ENCODE measurements around the gene SOCS2. TPM values are rescaled to one million over a fixed set of nuclear protein-coding genes. Genes with fewer than 3 reads are reported as not detected.
A peak's percentile ranks its signal among the peaks of the same experiment; 100 is the strongest.
"Not testable (repeated sequence)": the region's sequence is repeated elsewhere in the genome, so short reads cannot be mapped to it uniquely, and the experiment has no call there.

The SOCS2 gene
- total RNA-seq, 1 experiment from 2014 or later = 4.5 TPM

DNA sequence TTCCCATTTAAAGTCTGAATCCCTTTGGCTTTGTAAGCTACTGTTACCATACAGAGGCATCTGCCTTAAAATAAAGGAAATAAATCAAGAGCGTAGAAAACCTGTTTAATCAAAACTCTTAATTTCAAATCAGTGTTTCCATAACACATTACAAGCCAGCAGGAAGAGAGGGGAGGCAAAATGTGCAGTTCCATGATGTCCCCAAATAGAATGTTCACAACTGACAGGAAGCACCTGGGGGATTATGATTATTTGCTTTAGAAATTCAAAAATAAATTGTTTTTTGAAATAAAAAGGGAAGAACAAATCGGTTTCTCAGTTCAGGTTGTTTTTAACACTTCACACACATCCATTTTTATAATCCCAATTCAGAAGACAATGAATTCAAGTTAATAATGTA is 21.4 kb downstream of the SOCS2 start:
- no peak for DNase-seq (ENCODE audit: low read depth)

DNA sequence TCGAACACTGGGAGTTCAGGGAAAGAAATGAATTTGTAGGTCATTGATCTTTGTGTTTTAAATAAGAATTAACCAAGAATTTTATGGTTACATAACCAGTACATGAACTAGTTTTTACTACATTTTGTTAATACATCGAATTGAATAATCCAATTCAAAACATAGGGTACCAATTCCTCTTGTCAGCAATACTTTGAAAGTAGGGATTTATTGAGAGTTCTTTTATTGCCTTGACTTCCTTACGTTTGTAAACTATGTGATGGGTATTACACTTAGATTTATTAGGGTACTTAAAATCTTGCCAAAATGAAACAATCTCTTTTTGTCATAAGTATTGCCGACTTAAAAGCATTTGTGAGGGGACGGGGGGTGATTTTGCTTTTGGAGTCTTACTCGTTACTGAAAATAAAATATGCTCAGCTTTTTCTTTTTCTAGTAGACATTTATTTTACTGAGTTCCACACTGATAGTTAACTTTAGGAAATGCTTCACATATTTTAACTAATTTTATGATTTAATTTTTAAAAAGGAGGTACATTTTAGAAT is 22.4 kb downstream of the SOCS2 start:
- DNase-seq (ENCODE audit: low read depth) = no peak

DNA sequence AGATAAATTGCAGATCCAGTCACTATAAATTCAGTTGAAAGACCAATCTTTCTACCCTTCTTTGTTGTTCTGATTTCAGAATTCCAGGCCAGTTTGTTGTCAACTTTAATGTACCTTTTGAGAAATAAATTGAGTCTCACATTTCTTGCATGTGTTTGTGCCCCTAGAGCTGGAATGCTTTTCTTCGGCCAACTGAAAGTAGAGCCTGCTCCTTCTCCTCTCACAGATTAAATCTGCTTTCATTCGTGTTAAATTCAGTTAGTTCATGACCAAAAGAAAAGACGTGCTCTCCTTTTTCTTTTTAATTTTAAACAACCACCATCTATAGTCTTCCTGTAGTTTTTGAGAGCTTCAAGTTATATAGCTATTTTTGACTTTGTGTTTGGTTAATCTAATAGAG is 22.9 kb downstream of the SOCS2 start:
- DNase-seq (ENCODE audit: low read depth) = no peak

DNA sequence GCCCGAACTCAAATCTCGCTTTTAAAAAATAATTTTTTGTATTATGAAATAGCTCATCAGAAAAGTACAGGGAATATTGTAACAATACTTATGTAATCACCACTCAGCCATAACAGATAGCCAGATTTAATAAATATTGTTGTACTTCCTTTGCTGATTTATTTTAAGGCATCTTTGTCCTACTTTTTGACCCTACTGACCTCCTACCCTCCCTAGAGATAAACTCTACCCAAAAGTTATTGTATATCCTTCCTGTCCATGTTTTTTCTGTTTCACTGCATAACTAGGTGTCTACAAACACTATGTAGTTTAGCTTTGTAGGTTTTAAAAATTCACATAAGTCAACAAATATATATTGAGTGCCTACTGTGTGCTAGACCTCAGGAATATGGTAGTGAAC is 25.1 kb downstream of the SOCS2 start:
- no peak for DNase-seq (ENCODE audit: low read depth)

DNA sequence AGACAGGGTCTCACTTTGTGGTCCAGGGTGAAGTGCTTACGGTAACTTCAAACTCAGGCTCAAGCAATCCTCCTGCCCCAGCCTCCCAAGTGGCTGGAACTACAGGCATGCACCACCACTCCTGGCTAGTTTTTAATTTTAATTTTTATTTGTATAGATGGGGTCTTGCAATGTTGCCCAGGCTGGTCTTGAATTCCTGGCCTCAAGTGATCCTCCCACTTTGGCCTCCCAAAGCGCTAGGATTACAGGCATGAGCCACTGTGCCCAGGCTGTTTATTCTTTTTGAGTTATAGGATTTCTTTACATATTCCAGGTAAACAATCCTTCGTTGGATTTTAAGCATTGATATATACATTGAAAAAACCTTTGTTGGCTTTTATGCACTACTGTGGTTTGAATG is 26.7 kb downstream of the SOCS2 start:
- DNase-seq (ENCODE audit: low read depth) = no peak

DNA sequence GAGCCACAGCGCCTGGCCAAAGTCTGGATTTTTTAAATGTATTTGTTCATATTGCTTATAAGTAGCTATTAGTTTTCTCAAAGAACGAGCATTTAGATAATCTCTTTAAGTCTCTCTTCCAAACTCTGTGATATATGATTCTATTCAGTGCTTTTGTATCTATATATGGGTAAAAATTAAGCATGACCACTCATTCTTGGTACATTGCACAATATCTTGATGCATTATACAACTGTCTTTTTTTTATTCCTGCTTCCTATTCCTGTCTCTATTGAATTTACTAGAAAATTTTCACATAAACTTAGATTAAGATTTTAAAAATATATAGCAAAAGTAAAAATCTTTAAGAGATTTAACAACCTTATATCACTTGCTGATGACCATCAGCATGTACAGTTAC is 29.1 kb downstream of the SOCS2 start:
- DNase-seq (ENCODE audit: low read depth) = no peak

DNA sequence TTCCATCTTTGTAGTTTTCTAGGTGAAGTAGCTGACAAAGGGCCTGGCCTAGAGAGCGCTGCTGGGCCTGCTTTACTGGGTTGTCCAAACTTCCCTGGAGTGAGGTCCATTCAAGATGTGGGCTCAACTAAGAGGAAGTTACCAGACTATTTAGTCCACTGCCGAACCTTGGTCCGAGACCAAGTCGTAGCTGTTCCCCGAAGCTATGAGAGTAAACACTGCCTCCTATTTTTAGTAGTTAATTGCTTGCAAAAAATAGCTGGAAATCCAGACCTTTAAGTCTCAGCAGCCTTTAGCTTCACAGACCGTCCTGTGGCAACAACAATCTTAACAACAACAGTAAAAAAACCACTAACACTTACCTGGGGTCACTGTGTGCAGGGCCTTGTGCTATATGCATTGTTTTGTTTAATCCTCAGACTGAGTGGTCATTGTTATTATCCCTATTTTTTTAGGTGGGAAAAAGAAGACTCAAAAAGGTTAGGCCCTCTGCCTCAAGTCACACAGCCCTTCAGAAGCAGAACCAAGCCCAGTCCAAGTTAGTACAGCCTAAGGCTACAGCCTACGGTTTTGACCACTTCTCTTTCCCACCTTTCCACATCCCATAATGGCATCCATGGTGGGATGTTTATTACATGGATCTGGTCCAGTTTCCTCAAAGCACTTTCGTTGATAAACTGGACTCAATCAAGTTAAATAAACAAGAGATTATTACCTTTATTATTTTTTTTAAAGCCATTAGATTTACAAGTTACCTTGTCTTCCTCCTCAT is 30.6 kb downstream of the SOCS2 start:
- DNase-seq (ENCODE audit: low read depth) = no peak

DNA sequence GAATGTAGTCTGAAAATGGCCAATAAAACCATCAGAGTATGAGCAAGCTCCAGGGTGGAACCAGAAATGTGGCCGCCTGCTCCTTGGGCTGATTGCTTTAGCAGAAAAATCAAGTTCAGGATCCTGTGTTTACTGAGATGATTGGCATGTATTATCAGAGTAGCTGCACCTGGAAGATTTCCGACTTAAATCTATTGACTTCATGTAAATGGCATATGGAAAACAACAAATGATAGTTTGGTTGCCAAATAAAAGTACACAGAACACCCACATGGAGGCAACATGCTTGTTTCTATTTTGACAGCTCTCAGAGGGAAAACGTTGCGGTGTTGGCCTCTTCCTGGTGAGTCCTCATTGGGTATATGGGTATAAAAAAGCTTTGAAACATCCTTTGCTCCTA is 31.3 kb downstream of the SOCS2 start:
- no peak for DNase-seq (ENCODE audit: low read depth)

DNA sequence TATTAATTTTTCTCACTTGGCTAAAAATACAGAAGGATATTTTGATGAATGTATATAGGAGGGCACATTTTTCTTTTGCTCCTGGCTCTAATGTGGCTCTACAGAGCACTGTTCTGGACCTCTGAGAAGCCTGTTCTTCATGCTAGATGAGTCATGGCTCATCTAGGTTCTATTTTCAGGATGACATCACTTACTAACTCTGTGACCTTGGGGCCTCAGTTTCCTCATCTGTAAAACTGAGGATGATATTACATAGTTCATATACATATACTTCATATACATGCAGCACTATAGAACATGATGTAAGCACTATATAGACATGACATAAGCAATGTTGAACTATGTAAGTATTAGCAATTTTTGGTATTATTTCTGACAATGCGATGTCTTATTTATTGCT is 35.8 kb downstream of the SOCS2 start:
- DNase-seq (ENCODE audit: low read depth) = no peak

DNA sequence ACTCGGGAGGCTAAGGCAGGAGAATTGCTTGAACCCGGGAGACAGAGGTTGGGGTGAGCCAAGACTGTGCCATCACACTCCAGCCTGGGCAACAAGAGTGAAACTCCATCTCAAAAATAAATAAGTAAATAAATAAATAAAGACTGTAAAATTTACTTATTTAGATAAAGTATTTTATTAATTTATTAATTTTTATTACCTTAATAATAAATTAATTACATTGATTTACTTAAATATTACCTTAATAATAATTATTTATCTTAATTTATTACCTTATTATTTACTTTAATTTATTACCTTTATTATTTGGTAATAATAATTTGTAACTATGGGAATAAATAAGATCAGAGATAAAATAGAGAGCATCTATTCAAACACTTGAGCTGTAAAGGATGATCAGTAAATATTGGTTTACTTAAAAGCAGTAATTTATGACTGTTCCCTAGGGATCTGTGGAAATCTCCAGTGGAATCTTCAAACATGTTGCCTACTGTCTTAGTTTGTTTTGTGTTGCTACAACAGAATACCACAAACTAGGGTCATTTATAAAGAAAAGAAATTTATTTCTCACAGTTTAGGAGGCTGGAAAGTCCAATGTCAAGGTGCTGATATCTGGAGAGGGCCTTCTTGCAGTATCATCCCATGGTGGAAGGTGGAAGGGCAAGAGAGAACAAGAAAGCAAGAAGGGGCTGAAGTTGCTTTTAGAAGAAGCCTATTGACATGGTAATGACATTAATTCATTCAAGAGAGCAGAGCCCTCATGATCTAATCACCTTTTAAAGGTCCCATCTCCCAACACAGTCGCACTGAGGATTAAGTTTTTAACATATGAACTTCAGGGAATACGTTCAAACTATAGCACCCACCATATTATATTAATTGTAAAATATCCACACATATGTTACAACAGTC is 37.1 kb downstream of the SOCS2 start:
- no peak for DNase-seq (ENCODE audit: low read depth)

DNA sequence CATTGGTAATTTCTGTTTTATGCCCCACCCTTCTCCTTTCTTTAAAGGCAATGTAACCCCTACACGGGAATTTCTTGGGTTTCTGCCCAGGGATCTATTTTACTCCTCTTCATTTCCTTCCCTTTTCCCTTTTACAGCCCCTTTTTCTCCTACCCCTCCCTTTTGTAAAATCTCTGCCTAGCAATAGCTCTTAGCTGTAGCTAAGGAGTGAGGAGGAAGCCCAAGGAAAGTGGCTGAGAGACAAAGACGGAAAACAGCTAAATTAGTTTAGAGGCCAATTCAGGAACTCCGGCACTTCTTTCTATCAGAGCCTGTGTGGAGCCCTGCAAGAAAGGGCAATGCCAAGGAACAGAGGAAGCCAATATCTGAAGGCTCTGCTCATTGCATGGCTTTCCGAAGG is 40.3 kb downstream of the SOCS2 start:
- no peak for DNase-seq (ENCODE audit: low read depth)

DNA sequence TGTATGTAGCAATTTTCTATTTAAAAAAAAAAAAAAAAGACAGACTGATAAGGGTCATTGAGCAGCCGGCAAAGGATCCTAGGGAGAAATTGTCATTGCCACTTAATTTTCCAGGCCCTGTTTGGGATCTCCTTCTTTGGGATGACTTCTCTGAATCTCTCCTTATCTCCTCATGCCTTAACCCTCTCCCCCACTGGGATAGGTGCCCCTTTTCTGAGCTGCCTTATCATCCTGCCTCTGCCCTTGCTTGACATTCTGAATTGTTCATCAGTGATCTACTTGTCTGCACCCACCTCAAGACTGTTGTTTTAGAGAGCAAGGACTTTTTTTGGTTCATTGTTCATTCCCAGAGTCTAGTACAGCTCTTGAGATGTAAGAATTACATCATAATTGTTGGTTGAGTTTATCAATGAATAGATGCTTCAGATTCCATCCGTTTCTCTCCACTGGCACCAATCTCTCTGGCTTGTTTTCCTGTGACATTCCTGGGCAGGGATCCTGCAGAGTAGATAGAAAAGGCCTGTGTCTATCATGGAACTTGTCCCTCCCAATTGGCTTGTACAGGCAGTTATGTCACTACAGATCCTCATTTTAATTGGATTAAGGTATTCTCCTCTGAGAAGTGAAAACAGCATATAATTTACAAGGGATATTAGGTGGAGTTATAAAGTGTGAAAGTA is 42.6 kb downstream of the SOCS2 start:
- no peak for DNase-seq (ENCODE audit: low read depth)

DNA sequence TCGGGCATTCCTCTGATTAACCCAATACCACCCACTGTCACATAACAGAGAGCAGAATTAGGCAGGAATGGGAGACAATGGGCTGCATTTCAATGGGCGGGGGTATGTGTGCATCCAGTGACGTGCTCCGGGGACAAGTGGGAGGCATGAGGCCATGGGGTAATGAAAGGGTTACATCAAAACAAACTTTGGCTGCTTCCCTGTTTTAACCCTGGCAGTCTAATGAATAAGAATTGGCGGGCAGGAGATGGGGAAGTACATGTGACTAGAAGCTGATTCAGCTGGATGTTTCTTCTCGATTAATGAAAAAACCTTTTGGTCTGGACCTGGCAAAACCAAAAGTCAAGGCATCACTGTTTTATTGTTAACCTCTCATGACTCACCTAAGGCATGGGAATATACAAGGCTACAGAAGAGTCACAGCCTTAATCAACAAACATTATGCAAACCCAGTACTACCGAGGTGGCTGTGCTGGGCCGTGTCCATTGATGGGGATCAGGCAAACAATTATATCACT is 44.2 kb downstream of the SOCS2 start:
- DNase-seq (ENCODE audit: low read depth) = no peak

DNA sequence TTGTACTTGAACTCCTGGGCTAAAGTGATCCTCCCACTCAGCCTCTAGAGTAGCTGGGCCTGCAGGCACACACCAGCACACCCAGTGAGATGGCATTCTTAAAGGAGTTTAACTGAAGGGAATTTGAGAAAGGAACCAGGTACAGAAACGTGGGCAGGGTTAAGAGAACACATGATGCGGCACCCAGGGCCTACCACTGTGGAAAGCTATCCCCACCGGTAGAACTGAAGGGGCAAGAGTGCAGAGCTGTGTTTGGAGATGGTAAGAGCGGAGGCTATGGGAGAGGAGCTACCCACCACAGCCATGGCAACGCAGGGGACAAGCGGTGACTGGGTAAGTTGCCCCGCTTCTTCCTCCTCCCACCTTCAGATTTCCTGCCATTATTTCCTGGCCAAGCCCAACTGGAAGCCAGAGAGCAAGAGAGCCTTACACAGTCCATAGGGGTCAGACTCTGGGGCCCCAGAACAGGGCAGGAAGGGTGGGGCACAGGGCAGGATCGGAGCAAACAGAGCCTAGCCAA is 46.5 kb downstream of the SOCS2 start:
- no peak for DNase-seq (ENCODE audit: low read depth)

DNA sequence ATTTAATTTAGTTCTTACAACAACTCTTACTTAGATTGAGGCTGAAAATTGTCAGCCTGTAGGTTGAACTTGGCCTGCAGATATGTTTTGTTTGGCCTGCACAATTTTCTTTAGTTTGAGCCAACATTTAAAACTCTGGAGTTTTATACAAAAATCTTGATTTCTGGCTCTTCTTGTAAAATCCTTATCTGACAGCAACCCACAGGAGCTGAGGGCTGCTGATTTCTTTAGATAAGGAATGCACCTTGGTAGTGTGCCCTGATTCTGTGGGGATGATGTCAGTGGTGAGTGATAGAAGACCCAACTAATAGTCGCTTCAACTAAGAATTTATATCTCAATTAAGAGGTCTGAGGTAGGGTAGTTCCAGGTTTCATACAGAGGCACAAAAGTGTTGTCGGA is 49.5 kb downstream of the SOCS2 start:
- no peak for DNase-seq (ENCODE audit: low read depth)

DNA sequence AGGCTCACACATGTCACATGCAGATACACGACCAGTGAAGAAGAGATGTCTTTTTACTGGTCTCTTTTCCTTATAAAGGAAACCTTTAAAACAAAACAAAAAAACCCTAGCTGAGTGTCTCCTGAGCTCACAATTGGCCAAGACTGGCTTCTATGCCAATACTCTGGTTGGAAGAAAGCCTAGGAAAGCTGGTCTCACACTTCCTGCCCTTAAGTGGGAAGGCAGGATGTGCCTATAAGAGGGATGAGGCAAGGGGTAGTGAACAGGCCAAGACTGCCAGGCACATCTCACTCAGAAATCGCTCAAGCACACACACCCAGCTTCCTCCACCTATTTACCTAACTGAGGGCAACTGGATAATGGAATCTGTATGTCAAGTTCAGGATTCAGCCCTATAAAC is 50.0 kb downstream of the SOCS2 start:
- no peak for DNase-seq (ENCODE audit: low read depth)

DNA sequence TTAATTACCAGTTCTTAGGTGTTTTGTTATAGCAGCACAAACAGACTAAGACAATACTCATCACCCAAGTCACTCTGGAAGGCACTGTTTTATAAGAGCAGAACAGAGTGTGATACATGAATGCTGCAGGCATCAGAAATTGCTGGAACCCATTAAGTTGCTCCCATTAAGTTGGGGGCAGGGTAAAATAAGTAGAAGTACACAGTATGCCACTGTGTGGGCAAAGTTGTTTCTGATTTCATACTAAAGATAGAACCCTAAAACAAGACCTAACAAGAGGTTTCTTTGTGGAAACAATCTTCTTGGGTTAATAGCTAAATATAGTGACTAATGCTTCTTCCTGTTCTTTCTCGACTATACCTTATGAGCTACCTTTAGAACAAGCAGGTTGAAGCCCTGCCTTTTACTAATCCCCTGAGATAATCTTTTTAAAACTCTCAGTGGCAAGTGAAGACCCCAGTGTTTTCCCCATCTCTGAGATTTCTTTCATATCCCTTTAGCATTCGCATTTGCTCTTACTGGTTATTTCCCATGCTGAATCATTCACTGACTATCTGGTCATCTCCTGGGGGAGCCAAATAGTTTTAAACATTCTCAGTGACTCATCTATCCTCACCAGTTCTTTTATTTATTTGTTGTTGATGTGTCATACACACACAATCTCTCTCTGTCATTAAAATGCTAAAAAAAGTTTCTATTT is 52.3 kb downstream of the SOCS2 start:
- DNase-seq (ENCODE audit: low read depth) = peak; percentile 98

DNA sequence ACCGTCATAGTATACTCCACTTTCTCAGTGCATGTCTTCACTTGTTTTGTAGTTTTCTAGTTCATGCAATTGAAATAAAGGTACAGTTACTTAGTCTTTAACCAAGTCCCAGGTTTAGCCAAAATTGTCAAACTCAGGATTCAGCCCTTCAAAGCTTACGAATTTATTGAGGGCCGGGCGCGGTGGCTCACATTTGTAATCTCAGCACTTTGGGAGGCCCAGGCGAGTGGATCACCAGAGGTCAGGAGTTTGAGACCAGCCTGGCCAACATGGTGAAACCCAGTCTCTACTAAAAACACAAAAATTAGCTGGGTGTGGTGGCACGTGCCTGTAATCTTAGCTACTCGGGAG is 52.8 kb downstream of the SOCS2 start:
- not testable (repeated sequence) for DNase-seq (ENCODE audit: low read depth)

DNA sequence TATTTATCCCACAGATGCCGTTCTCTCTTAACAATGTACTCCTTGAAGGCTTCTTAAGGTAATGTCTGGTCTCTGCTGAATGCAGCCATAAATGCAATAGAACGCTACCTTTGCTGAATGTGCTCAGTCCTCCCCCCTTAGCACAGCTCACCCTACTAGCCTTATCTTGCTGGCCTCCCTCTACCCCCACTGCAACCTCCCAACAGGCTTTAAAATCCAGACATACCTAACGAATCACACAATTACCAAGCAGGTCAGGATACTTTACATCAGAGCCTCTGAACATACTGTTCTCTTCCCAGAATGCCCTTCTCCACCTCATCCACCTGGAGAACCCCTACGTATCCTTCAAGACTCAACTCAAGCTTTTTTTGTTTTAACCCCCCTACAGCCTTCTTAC is 53.7 kb downstream of the SOCS2 start:
- no peak for DNase-seq (ENCODE audit: low read depth)

All from LHCN-M2 (cell line).